ENCODE measurements around the gene SNN. TPM values are rescaled to one million over a fixed set of nuclear protein-coding genes. Genes with fewer than 3 reads are reported as not detected.
A peak's percentile ranks its signal among the peaks of the same experiment; 100 is the strongest.

Gene SNN
- total RNA-seq (2021) (12.6 and 17.0 TPM in 2 replicates), Bru-seq, nascent RNA (percentile 49 among the genes with signal in this experiment), BruChase-seq, experiment 1, labeled RNA remaining after a 2-hour chase (percentile 79 among the genes with signal in this experiment), BruChase-seq, experiment 2, labeled RNA remaining after a 6-hour chase (percentile 77 among the genes with signal in this experiment)
- long read RNA-seq, transcript SNN-201 (2 exons, 3,312 nt) = major isoform, 28 of 48 reads
- long read RNA-seq, partial matches to known transcripts = 20 of 48 reads
- long read RNA-seq, other reads (novel, unspliced or antisense) = 0 of 48 reads

GRCh38 chr16:11667824-11668622, at the start of gene SNN:
Gene SNN, plus strand, starts transcription at chr16:11668455. Its CDS starts 7,605 bp downstream, at chr16:11676060.
- BruUV-seq (replicated peaks) = no TSS peak
- no peak for TF ChIP-seq EZH2 (IDR thresholded peaks at IDR 0.05; ENCODE audit: low read depth)
- no peak for TF ChIP-seq CTCF (conservative IDR thresholded peaks at IDR 0.05)
- peak within 1 kb of the TSS; percentile 75 for H3K4me2 ChIP-seq
- 0 out of 2 replicates have a peak within 1 kb of the TSS, but pooled peaks have one; percentile 74 for H2AFZ ChIP-seq
- H3K4me1 ChIP-seq (replicated peaks; ENCODE audit: insufficient read depth) = no peaks in the 10 kb centered on the region
- intact Hi-C loops (cut with micrococcal nuclease; ENCODE audit: unreplicated experiment) = loop anchor here (5.0 kb wide), 1 partner anchor 136 kb away; no protein-coding TSS in a partner anchor
- no peaks in the 10 kb centered on the region for H4K20me1 ChIP-seq (ENCODE audit: insufficient read depth)
- no peaks in the 10 kb centered on the region for H3K36me3 ChIP-seq (ENCODE audit: low read depth)
- ChIA-PET CTCF (interaction anchor here (0.6 kb wide), 1 partner anchor 238 kb away, joined by 4 read pairs; no protein-coding TSS in a partner anchor), POLR2A (ENCODE audit: unreplicated experiment) (interaction anchor here (0.6 kb wide), 2 partner anchors 81 to 82 kb away, joined by 3 to 4 read pairs; partner anchors contain the start of gene LITAF)
- peaks cover 13% of the 10 kb centered on the region for H3F3A ChIP-seq (ENCODE audit: insufficient read depth, low read depth)
- H3K9me3 ChIP-seq (ENCODE audit: insufficient read depth, low read depth) = no peaks in the 10 kb centered on the region
- H3K79me2 ChIP-seq (ENCODE audit: low read depth) = no peaks in the 10 kb centered on the region
- H3K4me3 ChIP-seq = peak within 1 kb of the TSS; percentile 53; the same call in 1 of the 2 replicates
- no peaks in the 10 kb centered on the region for H3K9me2 ChIP-seq (ENCODE audit: insufficient read depth)
- DNase-seq = peak; percentile 61 to 92
- no peak within 1 kb of the TSS for H3K27ac ChIP-seq
- H3K27me3 ChIP-seq (ENCODE audit: insufficient read depth, low read depth) = no peaks in the 10 kb centered on the region

- CTCF ChIA-PET = no interaction called here
- peaks cover 45% of the 10 kb centered on the region for H3K4me1 ChIP-seq (replicated peaks; ENCODE audit: insufficient read depth)
- H3K9me2 ChIP-seq (ENCODE audit: insufficient read depth) = no peaks in the 10 kb centered on the region
- peak; percentile 41 to 79 for DNase-seq
- H3K27me3 ChIP-seq (ENCODE audit: insufficient read depth, low read depth) = no peaks in the 10 kb centered on the region
- H2AFZ ChIP-seq = no peak overlapping the region
- H3K4me2 ChIP-seq = peak overlapping the region; percentile 23; the same call in 1 of the 2 replicates
- no TSS peak for BruUV-seq (replicated peaks)
- TF ChIP-seq EZH2 (IDR thresholded peaks at IDR 0.05; ENCODE audit: low read depth) = no peak
- no peak for TF ChIP-seq CTCF (conservative IDR thresholded peaks at IDR 0.05)
- H3K36me3 ChIP-seq (ENCODE audit: low read depth) = no peaks in the 10 kb centered on the region
- peaks cover 34% of the 10 kb centered on the region for H3F3A ChIP-seq (ENCODE audit: insufficient read depth, low read depth)
- no peaks in the 10 kb centered on the region for H4K20me1 ChIP-seq (ENCODE audit: insufficient read depth)
- no peaks in the 10 kb centered on the region for H3K9me3 ChIP-seq (ENCODE audit: insufficient read depth, low read depth)
- no peak overlapping the region for H3K4me3 ChIP-seq
- H3K79me2 ChIP-seq (ENCODE audit: low read depth) = no peaks in the 10 kb centered on the region
- peak overlapping the region; percentile 75 for H3K27ac ChIP-seq
- intact Hi-C loops (cut with micrococcal nuclease; ENCODE audit: unreplicated experiment) = no loop called here
- POLR2A ChIA-PET (ENCODE audit: unreplicated experiment) = interaction anchor here (0.6 kb wide), 1 partner anchor 884 kb away, joined by 4 read pairs; no protein-coding TSS in a partner anchor
Measured at GRCh38 chr16:11619327-11619851, 48.9 kb upstream of the SNN start.
